ENCODE results near the gene CXCL1.

Gene CXCL1

DNA sequence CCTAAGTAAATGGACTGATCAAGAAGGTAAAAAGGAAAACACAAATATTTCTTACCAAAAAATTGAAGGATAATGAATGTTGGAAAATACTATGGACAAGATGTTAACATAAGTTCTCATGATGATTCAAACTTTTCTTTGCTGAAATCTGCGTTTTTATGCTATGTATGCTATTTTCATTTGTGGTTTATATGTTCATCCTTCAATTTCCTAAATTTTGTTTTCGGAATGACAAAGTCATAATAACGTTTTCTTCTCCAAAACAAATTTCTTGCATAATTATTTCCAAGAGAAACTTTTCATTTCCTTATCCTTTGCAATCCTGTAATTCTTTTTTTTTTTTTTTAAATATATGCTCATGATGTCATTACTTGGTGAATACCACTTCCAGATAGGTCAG lies 8.3 kb upstream of the CXCL1 start:
- H3K27me3 Mint-ChIP-seq (ENCODE audit: low read depth), result peaks cover 3% of the 10 kb centered on the region

DNA sequence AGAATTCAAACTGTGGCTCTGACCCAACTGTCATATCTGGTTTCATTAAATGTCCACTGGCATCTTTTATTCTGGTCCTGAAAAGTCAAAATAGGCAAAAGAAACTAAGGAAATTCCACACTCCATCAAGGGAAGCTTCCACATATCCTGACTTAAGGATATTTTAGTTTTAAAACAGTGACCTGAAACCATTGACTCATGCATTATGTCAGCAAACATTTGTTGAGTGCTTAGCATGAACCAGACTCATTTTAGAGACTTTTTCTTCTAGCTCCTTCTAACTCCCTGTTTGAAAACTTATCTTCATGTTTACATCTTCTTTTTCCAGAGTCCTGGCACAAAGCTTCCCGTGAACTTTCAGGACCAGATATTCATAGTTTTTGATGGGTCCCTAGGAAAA lies 6.9 kb upstream of the CXCL1 start:
- Mint-ChIP-seq H3K4me3 (no peak overlapping the region), H3K27ac (no peak overlapping the region)

More for the DNA sequence above, 8.3 kb upstream of the CXCL1 start:
- no peak for DNase-seq (ENCODE audit: low spot score)
- Mint-ChIP-seq H3K9me3 (no peaks in the 10 kb centered on the region), H3K4me3 (no peak overlapping the region), H3K36me3 (ENCODE audit: low read depth) (no peaks in the 10 kb centered on the region), H3K27ac (no peak overlapping the region), H3K4me1 (ENCODE audit: low read depth) (no peaks in the 10 kb centered on the region)

DNA sequence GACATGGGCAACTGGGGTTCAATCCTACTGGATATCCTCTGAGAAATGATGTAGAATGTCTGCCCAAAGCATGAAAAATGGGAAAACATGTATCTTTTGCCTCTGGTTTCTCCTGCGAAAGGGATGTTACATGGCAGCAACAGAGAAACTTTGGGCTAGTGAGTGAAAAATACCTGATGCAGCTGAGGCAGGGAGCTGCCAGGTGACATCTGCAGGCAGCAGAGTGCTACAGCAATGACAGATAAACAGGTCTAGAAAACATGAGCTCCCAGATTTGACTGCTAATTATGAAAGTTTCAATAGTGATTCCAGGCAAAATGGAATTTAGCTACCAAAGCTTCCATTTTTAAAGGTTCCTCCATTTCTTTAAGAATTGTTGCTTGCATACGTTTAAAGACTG lies 4.8 kb upstream of the CXCL1 start:
- H3K27ac Mint-ChIP-seq, result no peak overlapping the region
- no peak overlapping the region for H3K4me3 Mint-ChIP-seq
- H3K4me1 Mint-ChIP-seq (ENCODE audit: low read depth), result no peaks in the 10 kb centered on the region
- no peaks in the 10 kb centered on the region for H3K36me3 Mint-ChIP-seq (ENCODE audit: low read depth)
- DNase-seq (ENCODE audit: low spot score), result no peak
- no peaks in the 10 kb centered on the region for H3K9me3 Mint-ChIP-seq
- peaks cover 16% of the 10 kb centered on the region for H3K27me3 Mint-ChIP-seq (ENCODE audit: low read depth)

More for the DNA sequence above, 6.9 kb upstream of the CXCL1 start:
- Mint-ChIP-seq H3K36me3 (ENCODE audit: low read depth) (no peaks in the 10 kb centered on the region), H3K4me1 (ENCODE audit: low read depth) (no peaks in the 10 kb centered on the region), H3K27me3 (ENCODE audit: low read depth) (peaks cover 3% of the 10 kb centered on the region), H3K9me3 (no peaks in the 10 kb centered on the region)
- no peak for DNase-seq (ENCODE audit: low spot score)

DNA sequence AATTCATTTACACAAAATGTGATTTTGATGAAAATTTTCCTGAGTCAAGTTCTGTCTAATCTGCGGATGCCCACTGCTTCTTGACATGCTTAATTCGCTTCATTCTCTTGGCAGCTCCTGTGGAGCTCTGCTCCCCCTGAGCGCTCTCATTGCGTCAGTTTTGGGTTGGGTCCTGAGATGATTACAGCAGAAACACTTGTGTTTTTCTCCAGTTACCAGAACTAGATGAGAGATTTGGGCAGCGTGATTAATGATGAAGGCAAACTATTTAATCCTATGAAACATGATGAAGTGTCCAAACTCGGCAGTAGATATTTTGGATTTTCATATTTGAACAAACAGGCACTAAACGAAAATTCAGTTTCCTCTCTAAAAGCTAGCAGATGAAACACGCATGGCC lies 4.2 kb upstream of the CXCL1 start:
- Mint-ChIP-seq H3K27me3 (ENCODE audit: low read depth) (peaks cover 22% of the 10 kb centered on the region), H3K4me1 (ENCODE audit: low read depth) (no peaks in the 10 kb centered on the region), H3K4me3 (no peak overlapping the region), H3K36me3 (ENCODE audit: low read depth) (no peaks in the 10 kb centered on the region), H3K27ac (no peak overlapping the region), H3K9me3 (no peaks in the 10 kb centered on the region)
- DNase-seq (ENCODE audit: low spot score), result no peak

DNA sequence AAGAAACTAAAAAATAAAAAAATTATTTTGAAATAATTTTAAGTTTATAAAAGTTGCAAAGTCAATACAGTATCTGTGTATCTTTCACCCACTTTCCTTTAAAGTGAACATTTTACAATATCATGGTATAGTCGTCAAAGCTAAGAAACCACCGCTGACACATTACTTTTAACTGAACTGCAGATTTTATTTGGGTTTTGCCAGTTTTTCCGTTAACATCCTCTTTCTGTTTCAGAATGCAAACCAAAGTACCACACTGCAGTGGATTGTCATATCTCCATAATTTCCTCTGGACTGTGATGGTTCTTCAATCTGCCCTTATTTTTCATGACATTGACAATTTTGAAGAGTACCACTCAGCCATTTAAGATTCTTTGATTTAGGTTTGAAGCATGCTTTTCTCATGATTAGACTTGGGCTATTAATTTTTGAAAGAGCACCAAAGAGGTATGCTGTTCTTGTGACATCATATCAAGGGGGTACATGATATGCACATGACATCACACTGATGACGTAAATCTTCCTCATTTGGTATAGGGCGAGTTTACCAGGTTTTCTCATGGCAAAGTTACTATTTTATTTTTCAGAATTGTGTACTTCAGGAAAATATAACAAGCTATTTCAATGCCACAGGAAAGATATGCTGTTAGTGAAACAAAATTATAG lies 3.6 kb upstream of the CXCL1 start:
- H3K4me1 Mint-ChIP-seq (ENCODE audit: low read depth), result no peaks in the 10 kb centered on the region
- H3K4me3 Mint-ChIP-seq, result no peak overlapping the region
- peaks cover 27% of the 10 kb centered on the region for H3K27me3 Mint-ChIP-seq (ENCODE audit: low read depth)
- H3K9me3 Mint-ChIP-seq, result no peaks in the 10 kb centered on the region
- no peak for DNase-seq (ENCODE audit: low spot score)
- no peak overlapping the region for H3K27ac Mint-ChIP-seq
- no peaks in the 10 kb centered on the region for H3K36me3 Mint-ChIP-seq (ENCODE audit: low read depth)

DNA sequence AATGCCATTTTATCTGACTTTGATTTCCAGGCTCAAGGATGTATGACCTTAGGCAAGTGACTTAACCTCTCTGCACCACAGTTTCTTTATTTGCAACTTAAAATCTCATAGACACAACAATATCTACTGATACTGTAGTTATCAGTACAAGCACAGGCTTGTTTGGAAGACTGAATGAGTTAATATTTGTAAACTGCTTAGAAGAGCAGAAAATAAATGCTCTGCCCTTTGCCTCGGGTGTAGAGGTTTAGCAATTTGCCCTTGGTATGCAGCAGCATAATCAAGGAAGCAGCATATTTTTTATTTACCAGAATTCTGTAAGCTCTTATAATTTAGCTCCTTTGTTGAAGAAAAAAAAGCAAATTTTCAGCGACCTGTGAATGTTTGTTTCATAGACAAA lies 2.9 kb upstream of the CXCL1 start:
- no peak for DNase-seq (ENCODE audit: low spot score)
- Mint-ChIP-seq H3K27me3 (ENCODE audit: low read depth) (peaks cover 31% of the 10 kb centered on the region), H3K27ac (no peak overlapping the region)

DNA sequence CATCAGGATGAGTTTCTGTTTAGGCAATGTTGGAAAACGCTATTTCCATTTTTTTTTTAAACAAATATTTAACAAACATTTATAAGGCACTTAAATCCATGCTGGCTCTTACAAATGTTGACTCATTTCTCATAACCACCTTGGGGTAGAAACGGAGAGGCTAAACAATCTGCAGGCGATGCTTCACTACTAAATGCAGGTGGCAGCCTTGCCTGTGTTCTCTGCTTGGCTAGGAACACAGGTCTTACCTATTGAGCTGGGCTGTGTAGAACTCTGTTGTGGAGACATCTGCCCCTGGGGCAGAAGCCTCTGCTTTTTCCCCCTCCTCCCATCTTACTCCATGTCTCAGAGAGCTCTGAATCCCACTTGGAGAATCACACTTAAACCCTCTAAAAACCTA lies 1.4 kb upstream of the CXCL1 start:
- Mint-ChIP-seq H3K9me3 (no peaks in the 10 kb centered on the region), H3K4me3 (no peak overlapping the region), H3K36me3 (ENCODE audit: low read depth) (no peaks in the 10 kb centered on the region), H3K4me1 (ENCODE audit: low read depth) (no peaks in the 10 kb centered on the region), H3K27me3 (ENCODE audit: low read depth) (peaks cover 33% of the 10 kb centered on the region), H3K27ac (no peak overlapping the region)
- no peak for DNase-seq (ENCODE audit: low spot score)

More for the DNA sequence above, 2.9 kb upstream of the CXCL1 start:
- H3K9me3 Mint-ChIP-seq, result no peaks in the 10 kb centered on the region
- H3K4me3 Mint-ChIP-seq, result no peak overlapping the region
- no peaks in the 10 kb centered on the region for H3K36me3 Mint-ChIP-seq (ENCODE audit: low read depth)
- H3K4me1 Mint-ChIP-seq (ENCODE audit: low read depth), result no peaks in the 10 kb centered on the region

DNA sequence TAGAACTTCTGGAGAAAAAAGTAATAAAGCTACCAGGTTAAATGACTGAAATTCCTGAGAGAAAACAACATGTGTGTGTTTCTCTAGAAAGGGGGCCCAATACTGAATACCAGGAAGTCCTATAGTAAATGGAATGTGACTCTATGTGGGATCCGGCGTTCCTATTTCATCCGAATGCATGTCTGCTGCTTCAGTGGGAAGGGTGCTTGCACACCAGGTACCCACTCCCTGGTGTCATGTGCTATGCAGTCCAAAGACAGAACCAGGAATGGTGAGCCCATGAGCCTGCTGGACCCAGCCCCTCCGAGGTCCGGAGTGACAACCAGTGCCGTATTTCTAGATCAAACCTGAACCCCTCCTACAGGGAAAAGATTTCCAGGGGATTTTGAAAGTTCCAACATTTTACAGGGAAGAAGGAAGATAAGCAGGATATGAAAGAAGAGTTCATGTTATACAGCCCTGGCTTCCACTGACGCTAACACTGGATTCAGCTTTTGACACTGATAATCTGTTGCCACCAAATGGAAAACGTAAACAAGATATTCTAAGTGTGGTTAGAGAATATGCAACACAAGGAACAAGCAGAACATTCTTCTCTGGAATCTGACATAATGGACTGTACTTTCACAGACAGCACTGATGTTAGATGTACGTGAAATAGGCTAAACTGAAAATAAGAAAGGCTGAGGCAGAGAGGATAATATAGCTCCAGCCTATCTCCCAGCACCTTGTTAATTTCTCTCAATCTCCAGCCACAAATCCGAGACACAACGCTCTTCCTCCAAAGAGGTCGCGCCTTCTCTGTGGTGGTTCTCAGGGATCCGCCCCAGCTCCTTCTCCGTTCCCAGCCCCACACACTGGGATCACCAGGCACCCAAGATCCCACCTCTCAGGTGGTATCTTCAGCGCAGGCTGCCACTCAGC lies 725 bp upstream of the CXCL1 start:
- Mint-ChIP-seq H3K4me1 (ENCODE audit: low read depth) (no peaks in the 10 kb centered on the region), H3K4me3 (no peak overlapping the region), H3K27me3 (ENCODE audit: low read depth) (peaks cover 33% of the 10 kb centered on the region), H3K27ac (no peak overlapping the region), H3K9me3 (no peaks in the 10 kb centered on the region), H3K36me3 (ENCODE audit: low read depth) (no peaks in the 10 kb centered on the region)
- no peak for DNase-seq (ENCODE audit: low spot score)

DNA sequence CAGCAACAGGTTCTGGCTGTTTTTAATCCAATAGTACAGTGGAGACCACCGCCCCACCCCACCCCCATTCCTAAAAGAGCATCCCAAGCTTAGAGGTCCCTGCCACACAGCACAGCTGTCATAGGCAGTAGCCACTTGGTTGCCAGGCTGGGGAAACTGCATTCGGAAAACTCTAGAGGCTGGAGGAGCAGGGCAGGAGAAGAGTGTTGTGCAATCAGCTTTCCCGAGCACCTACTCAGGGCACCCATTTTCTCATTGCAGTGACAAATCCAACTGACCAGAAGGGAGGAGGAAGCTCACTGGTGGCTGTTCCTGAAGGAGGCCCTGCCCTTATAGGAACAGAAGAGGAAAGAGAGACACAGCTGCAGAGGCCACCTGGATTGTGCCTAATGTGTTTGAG lies 1.1 kb downstream of the CXCL1 start:
- Mint-ChIP-seq H3K27me3 (ENCODE audit: low read depth) (peaks cover 35% of the 10 kb centered on the region), H3K36me3 (ENCODE audit: low read depth) (no peaks in the 10 kb centered on the region), H3K4me3 (no peak overlapping the region), H3K27ac (no peak overlapping the region), H3K4me1 (ENCODE audit: low read depth) (no peaks in the 10 kb centered on the region), H3K9me3 (no peaks in the 10 kb centered on the region)
- no peak for DNase-seq (ENCODE audit: low spot score)

DNA sequence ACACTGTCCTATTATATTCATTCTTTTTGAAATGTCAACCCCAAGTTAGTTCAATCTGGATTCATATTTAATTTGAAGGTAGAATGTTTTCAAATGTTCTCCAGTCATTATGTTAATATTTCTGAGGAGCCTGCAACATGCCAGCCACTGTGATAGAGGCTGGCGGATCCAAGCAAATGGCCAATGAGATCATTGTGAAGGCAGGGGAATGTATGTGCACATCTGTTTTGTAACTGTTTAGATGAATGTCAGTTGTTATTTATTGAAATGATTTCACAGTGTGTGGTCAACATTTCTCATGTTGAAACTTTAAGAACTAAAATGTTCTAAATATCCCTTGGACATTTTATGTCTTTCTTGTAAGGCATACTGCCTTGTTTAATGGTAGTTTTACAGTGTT lies 1.6 kb downstream of the CXCL1 start:
- no peak overlapping the region for H3K4me3 Mint-ChIP-seq
- H3K9me3 Mint-ChIP-seq, result no peaks in the 10 kb centered on the region
- no peak for DNase-seq (ENCODE audit: low spot score)
- H3K27ac Mint-ChIP-seq, result no peak overlapping the region
- no peaks in the 10 kb centered on the region for H3K36me3 Mint-ChIP-seq (ENCODE audit: low read depth)
- H3K27me3 Mint-ChIP-seq (ENCODE audit: low read depth), result peaks cover 32% of the 10 kb centered on the region
- H3K4me1 Mint-ChIP-seq (ENCODE audit: low read depth), result no peaks in the 10 kb centered on the region

DNA sequence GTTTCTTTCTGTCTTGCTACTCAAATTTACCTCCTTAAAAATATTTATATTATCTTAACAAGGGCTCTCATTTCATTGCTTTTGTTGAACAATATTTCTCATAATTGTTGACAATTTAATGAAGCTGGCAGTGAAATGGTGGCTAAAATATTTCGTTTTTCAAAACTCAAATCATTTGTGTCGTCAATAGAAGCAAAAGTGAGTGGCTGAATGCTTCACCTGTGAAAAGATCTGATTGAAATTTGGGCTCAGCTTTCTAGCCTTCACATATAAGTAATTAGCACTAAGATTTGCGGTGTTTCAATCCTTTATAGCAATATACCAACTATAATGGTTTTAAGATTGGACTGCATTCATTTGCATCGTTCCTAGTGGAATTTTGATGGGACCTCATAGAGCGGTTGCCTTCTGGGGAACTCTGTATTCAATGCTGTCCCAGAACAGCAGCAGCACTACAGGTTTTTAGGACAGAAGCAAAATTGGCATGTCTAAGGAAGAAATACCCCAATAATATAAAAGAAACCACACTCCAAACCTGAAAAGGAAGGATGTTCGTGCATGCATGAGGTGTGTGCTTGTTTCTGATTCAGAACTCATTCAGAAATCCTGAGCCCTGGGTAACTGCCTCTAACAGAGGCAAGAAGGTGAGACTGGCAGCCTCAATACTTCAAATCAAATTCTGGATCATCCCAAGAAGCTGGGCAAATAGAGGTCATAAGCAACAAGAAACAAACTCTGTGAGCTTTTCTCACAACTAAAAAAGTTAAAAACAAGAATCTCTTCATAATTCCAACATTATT lies 2.5 kb downstream of the CXCL1 start:
- H3K4me1 Mint-ChIP-seq (ENCODE audit: low read depth), result no peaks in the 10 kb centered on the region
- H3K9me3 Mint-ChIP-seq, result no peaks in the 10 kb centered on the region
- no peak overlapping the region for H3K4me3 Mint-ChIP-seq
- DNase-seq (ENCODE audit: low spot score), result no peak
- peaks cover 31% of the 10 kb centered on the region for H3K27me3 Mint-ChIP-seq (ENCODE audit: low read depth)
- H3K36me3 Mint-ChIP-seq (ENCODE audit: low read depth), result no peaks in the 10 kb centered on the region
- H3K27ac Mint-ChIP-seq, result no peak overlapping the region

DNA sequence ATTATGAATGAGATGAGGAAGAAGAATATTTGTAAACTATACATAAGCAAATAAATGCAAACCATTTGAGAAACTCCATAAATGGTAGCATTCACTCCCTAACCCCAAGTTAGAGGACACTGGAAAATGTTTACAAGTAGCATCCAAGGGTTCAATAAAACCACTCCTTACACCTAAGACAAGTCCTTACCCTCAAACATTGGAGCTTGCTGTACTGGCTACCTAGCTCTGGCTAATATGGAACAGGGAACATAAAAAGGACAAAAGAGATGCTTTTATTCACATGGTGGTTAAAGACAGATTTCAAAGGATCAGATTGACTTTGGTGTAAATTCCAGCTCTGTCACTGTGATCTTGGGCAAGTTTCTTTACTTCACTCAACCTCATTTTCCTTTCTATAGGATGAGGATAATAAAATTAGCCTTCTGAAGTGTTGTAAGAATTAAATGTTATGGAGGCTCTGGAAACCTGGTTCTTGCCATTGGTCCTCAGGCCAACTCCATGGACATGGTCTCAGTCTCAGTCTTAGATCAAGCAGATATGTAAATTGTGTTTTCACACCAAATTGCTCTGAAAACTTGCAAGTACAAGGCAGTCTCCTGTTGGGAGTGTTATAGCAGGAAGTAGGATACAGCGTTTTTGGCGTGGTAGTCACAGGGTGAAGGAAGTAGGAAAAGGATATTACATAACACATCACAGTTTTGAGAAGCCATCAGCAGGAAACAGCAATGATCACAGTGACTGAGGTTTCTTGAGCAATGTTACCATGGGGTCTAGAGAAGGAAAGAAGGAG lies 3.3 kb downstream of the CXCL1 start:
- Mint-ChIP-seq H3K4me3 (no peak overlapping the region), H3K27me3 (ENCODE audit: low read depth) (peaks cover 31% of the 10 kb centered on the region), H3K9me3 (no peaks in the 10 kb centered on the region), H3K4me1 (ENCODE audit: low read depth) (no peaks in the 10 kb centered on the region), H3K27ac (no peak overlapping the region), H3K36me3 (ENCODE audit: low read depth) (no peaks in the 10 kb centered on the region)
- no peak for DNase-seq (ENCODE audit: low spot score)

DNA sequence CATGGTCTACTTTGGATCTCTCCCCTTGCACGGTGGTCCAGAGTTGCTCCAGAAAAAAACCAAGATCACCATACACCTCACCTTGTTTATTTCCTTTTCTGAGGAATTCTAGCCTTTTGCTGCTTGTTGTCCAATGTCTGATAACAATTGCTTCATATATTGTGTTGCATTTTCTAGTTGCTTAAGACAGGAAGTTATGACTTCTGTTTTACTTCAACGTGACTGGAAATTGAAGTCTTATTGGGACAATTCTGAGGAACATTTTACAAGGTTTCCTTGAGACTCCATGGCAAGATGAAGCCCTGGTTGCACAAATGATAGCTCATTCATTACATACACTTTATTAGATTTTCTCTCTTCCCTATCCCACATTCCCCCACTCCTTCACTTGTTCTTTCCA lies 5.2 kb downstream of the CXCL1 start:
- Mint-ChIP-seq H3K4me1 (ENCODE audit: low read depth) (no peaks in the 10 kb centered on the region), H3K9me3 (no peaks in the 10 kb centered on the region), H3K36me3 (ENCODE audit: low read depth) (no peaks in the 10 kb centered on the region), H3K4me3 (no peak overlapping the region), H3K27ac (no peak overlapping the region), H3K27me3 (ENCODE audit: low read depth) (peaks cover 18% of the 10 kb centered on the region)
- no peak for DNase-seq (ENCODE audit: low spot score)
